ENCODE results near the gene KCNIP1.

DNA sequence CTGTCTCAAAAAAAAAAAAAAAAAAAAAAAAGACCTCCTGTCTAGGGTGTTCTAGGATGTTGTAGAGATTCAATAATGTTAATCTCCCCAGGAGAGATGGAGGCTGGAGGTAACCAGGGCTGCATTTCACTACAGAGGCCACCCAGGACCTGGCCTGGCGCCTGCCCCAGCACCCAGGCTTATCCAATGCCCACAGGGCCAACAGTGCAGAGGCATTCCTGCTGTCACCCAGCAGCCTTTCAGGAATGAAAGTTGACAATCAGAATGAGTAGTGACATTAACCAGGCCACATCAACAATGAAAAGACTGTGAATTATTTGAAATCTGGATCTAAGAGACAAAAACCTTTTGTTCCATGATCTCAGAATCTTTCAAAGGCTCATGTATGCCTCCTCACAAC, 243.5 kb downstream of the KCNIP1 start:
- TF ChIP-seq, protein P1, sequence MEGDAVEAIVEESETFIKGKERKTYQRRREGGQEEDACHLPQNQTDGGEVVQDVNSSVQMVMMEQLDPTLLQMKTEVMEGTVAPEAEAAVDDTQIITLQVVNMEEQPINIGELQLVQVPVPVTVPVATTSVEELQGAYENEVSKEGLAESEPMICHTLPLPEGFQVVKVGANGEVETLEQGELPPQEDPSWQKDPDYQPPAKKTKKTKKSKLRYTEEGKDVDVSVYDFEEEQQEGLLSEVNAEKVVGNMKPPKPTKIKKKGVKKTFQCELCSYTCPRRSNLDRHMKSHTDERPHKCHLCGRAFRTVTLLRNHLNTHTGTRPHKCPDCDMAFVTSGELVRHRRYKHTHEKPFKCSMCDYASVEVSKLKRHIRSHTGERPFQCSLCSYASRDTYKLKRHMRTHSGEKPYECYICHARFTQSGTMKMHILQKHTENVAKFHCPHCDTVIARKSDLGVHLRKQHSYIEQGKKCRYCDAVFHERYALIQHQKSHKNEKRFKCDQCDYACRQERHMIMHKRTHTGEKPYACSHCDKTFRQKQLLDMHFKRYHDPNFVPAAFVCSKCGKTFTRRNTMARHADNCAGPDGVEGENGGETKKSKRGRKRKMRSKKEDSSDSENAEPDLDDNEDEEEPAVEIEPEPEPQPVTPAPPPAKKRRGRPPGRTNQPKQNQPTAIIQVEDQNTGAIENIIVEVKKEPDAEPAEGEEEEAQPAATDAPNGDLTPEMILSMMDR (conservative IDR thresholded peaks at IDR 0.05; ENCODE audit: low read depth, low read length), result no peak
- no peak for TF ChIP-seq EZH2phosphoT487 (IDR thresholded peaks at IDR 0.05; ENCODE audit: borderline replicate concordance, low read length)

Measured in PC-3 (cell line).